ENCODE data around the gene TTN.

GRCh38 chr2:178542161-178542560 is 265.1 kb downstream of the TTN start:
- no peak for TF ChIP-seq CTCF (IDR thresholded peaks at IDR 0.05; ENCODE audit: insufficient read depth, low read depth, low read length)
- TF ChIP-seq EZH2 (IDR thresholded peaks at IDR 0.05; ENCODE audit: insufficient read depth, low read length) = no peak
